ENCODE measurements around the gene TOR1AIP2.
"Not testable (repeated sequence)": the region's sequence is repeated elsewhere in the genome, so short reads cannot be mapped to it uniquely, and the experiment has no call there.

The TOR1AIP2 gene

DNA sequence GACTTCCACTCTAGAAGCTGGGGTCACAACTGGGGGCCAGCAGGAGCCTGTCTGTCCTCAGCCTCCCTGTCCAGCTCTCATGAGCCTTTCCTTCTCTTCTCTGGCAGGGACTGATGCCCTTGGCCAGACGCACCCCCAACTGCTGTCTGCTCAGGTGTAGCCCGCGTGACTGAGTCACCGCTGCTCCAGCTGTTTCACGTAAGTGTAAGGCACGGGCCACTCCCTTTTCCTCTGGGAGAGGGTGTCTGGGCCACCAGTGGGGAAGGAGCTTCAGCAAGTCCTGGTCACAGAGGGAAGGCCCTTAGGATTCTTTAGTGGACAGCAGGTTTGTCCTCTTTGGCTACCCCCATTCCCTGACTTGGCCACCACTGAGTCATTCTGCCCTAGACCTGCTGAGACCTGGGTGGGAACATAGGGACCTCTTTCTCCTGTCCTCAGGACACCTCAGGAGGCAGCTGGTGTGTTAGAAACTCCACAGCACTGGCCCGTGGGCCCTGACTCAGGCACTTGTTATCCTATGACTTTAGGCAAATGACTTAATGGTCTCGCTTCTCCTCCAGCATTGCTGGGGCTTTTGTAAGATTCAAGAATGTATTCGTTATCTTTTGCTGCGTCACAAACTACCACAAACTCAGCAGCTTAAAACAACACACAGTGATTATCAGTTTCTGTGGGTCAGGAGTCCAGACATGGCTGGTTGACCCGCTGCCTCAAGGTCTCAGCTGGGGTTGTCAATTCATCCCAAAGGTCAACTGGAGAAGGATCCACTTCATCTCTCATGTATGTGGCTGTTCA lies 69.7 kb downstream of the TOR1AIP2 start:
- no peak for DNase-seq (ENCODE audit: low read depth in 2 of 2)

DNA sequence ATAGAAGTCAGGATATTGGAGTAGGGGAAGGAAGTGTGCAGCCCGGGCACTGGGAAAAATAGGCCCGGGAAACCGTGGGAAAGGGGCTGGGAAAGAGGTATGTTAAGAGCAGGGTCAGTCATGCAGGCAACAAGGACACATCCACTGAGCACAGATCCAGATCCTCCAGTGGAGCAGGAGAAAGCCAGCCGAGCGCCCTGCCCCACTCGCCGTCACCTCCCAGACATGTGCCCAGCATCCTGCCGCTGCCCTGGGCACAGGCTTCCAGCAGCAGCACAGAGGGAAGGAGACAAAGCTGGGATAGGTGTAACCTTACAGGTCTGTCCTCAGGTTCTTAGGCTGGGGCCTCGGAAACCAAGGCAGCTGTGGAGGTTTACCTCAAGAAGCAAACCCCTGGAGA lies 70.3 kb downstream of the TOR1AIP2 start:
- no peak for DNase-seq (ENCODE audit: low read depth in 2 of 2)

DNA sequence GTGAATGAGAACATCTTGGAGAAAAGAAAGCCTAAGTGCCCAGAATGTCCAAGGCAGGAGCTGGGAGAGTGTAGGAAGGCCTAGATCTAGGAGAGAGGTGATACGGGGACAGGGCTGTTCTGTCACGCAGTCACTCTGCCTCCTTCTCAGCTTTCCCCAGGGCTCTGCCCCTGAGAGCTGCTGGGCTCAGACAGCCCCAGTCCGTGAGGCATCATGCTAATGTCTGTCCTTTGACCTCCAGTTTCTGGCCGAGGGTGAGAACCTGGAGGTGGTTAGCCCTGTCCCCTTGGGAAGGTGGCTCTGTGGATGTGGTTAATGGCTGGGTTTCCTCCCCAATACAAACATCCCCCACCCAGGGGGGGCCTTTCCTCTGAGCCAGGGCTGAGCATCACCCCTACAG lies 71.3 kb downstream of the TOR1AIP2 start:
- DNase-seq (ENCODE audit: low read depth in 2 of 2) = no peak

DNA sequence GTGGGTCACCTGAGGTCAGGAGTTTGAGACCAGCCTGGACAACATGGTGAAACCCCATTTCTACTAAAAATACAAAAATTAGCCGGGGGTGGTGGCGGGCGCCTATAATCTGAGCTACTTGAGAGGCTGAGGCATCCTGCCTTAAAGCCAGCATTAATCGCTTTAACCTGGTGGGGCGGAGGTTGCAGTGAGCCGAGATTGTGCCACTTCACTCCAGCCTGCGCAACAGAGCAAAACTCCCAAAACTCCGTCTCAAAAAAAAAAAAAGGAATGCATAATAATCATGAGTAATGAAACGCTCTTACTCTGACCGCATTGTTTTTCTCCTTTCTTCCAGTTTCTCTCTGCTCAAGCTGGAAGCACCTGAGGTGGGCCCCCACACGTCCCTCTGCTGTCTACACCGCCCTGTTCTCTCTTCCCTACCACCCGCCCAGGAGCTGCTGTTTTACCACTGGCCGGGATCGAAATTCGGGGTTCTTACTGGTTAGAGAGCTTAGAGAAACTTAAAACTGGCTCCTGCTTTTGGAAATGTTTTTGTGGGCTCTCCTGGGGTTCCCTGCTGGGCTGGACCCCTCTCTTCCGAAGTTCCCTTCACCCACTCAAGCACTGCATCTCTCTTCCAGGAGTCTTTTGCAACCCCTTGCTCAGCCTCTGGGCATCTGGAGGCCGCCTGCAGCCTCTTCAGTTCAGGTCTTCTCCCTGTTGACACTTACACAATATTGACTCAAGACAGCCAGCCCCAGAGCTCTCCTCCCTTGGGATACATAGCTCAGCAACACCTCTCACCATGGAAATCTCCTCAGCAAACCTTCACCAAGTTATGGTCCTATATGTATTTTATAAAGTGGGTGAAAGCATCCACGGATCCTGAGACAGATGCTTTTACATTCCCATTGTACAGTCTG lies 72.1 kb downstream of the TOR1AIP2 start:
- DNase-seq (ENCODE audit: low read depth in 2 of 2) = no peak

DNA sequence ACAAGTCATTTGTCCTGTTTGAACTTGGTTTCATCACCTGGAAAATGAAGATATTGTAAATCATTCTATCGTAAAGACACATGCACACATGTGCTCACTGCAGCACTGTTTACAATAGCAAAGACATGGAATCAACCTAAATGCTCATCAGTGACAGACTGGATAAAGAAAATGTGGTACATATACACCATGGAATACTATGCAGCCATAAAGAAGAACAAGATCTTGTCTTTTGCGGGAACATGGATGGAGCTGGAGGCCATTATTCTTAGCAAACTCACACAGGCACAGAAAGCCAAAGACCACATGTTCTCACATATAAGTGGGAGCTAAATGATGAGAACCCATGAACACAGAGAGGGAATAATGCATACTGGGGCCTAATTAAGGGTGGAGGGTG lies 73.2 kb downstream of the TOR1AIP2 start:
- not testable (repeated sequence) for DNase-seq (ENCODE audit: low read depth in 2 of 2)

DNA sequence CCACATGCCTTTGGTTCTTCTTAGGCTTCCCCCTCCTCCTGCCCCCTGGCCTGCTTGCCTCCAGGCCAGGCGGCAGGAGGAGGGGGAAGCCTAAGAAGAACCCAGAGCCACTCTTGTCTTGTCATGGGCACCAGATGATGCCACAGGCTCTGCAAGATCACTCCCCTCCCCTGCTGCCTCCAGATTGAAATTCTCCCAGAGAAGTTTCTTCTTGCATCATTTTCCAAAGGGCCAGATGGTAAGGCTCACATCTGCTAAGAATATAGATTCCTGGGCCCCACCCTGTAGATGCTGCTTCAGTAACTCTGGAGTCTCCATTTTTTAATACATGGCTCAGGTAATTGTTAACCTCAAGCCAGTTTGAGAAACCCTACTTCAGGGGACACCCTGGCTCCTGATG lies 73.7 kb downstream of the TOR1AIP2 start:
- DNase-seq (ENCODE audit: low read depth in 2 of 2) = no peak

DNA sequence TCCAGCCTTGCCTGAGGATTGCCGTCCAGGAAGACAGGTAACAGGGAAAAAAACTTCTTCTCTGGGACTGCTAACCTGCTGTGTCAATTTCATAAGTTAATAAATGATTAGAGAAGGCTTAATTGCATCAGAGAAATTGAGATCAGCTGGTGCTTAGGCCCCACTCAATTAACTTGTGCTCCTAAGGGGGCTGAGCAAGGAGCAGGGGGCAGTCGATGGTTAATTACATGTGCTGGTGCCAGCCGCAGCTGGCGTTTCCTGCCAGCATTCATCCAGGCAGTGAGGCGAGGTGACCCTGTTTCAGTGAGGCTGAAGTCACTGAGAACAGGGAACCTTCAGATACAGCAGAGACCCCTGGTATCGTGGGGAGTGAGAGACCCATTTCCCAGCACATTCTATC lies 74.5 kb downstream of the TOR1AIP2 start:
- DNase-seq (ENCODE audit: low read depth in 2 of 2) = no peak

DNA sequence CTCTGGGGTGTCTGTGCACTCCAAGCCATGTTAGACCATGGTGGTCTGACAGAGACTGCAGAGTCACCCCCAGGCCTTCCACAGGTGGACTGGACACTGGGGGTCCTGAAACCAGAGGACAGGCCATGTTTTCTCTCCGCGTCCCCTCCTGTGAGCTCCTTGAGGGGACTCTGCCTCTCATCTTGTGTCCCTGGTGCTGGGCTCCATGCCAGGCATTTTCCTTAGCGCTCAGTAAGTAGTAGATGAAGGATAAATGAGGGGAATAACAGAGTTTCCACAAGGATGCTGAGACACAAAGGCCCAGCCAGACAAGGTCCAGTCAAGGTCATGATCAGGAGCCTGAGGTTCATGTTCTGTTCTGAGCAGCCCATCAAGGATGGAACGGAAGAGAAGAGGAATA lies 77.1 kb downstream of the TOR1AIP2 start:
- no peak for DNase-seq (ENCODE audit: low read depth in 2 of 2)

DNA sequence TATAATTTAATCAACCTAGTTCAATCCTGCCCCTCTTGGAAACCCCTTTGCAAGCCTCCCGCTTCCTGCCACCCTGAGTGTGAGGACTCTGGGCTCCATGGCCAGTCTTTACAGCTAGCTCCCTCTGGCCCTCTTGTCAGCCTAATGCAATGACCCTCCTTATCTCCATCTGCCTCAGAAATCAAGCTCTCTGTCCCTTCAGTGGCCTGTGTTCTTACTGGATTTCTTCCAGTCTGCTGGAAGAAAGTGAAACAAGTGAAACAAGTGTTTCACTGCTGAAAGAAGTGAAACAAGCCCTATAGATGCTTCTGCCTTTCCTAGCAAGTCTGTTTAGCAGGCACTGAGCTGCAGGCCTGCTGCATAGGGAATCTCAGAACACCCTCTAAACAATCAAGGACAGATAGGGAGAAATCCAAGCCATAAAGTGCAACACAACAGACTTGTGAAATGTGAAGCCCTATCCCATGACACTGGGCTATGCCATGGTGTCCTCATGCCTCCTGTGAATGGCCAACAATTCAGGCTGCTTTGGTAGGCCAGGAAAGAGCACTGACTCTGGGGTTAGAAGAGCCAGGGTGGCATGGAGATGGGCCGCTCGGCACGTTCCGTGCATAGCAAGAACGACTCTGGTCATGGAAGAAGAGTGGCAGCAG lies 78.6 kb downstream of the TOR1AIP2 start:
- DNase-seq (ENCODE audit: low read depth in 2 of 2) = no peak

DNA sequence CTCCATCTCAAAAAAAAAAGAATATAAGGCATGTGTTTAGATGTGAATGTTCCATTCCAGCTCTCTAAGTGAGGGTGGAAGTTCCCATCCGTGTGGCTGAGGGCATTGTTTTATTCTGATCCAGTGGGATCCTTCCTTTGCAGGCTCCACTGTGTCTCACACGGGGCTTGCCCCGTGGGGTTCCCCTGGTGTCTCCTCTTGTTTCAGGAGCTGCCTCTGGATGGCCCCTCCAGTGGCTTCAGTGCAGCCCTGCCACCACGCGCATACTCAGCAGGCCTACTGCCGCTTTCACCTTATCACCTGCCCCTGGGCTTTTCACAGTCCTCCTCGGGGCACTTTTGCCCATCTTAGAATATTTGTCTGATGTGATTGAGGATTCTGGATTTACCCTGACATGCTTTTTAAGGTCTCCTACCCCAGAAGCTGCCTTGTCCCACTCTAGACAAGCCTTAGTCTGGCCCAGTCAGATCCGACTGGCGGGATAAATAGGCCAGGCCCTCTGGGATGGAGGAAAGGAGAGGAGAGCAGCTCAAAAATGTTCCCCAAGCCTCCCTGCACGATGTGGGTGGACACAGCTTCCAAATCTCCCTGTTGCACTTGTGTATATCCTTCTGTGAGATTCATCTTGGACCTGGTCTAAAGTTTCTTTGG lies 79.3 kb downstream of the TOR1AIP2 start:
- DNase-seq (ENCODE audit: low read depth in 2 of 2) = no peak

DNA sequence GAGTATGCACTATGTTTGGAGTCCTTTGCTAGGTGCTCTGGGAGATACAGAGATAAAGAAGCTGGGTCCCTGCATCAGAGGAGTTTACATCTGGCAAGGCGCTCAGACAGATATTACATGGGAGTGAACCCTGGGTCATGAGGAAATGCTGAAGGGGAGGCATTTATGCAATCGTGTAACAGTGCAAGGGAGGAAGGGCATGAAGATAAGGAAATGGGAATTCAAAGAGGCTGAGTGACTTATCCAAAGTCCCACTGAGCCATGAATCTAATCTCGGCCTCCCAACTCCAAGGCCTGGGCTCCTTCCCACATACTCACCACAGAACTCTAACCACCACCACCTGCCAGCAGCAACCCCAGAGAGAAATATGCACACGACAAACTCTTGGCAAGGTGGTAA lies 82.9 kb downstream of the TOR1AIP2 start:
- no peak for DNase-seq (ENCODE audit: low read depth in 2 of 2)

DNA sequence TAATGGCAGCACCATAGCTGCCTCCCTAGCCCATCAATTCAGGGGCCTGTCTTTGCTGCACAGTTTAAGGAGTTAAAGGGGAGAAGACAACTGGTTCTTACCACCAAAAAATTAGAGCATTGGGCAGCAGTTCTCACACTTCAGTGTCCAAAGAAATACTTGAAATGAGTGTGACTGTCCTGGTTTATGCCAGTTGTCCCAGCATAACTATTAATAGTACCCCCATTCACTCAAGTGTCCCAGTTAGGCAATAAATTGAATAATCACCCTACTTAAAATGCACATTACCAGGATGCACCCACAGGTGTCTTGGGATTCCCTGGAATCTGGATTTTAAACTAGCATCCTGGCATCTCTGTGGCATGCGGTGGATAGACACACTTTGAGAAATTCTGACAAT lies 83.5 kb downstream of the TOR1AIP2 start:
- DNase-seq (ENCODE audit: low read depth in 2 of 2) = no peak

DNA sequence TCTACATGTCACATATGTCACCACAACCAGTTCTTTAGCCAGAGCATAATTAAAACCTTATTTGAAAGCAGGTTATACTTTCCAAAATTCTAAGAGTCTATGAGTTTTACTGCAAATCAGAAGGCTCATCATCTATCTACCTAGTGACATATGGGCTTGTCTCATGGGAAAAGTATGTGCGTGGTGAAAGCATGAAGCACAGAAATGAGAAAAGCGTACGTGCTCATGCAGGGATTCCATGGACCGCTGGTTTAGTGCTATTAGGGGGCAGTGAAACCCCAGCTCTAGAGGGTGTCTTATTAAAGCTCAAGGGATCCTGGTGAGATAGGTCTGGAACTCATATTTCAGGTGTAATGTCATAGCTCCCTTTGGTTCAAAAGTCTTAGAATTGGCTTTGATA lies 84.3 kb downstream of the TOR1AIP2 start:
- no peak for DNase-seq (ENCODE audit: low read depth in 2 of 2)

All from activated CD8-positive, alpha-beta memory T cell treated with anti-CD3 and anti-CD28 coated beads for 4 hours (primary cell).